ENCODE measurements around the gene TOMM7. TPM values are rescaled to one million over a fixed set of nuclear protein-coding genes. Genes with fewer than 3 reads are reported as not detected.
"Not testable (repeated sequence)": the region's sequence is repeated elsewhere in the genome, so short reads cannot be mapped to it uniquely, and the experiment has no call there.

The TOMM7 gene
- total RNA-seq, 1 experiment from 2014 or later = 226 TPM

DNA sequence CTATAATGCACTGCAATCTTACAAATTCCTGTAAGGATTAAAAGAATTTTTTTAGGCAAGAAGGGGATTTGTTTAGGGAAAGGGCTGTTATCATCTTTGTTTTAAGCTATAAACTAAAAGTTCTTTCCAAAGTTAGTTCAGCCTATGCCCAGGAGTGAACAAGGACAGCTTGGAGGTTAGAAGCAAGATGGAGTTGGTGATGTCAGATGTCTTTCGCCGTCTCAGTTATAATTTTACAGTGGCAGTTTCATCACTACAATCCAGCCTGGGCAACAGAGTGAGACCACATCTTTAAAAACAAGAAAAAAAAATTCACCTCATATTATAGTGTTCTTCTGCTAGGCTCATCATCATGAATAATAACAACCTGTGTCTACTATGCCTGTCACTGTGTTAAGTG lies 2.1 kb upstream of the TOMM7 start:
- H3K9me3 ChIP-seq (replicated peaks) = no peaks in the 10 kb centered on the region
- no peak for DNase-seq (ENCODE audit: low read depth in 1 of 2, low spot score in 2 of 2)

DNA sequence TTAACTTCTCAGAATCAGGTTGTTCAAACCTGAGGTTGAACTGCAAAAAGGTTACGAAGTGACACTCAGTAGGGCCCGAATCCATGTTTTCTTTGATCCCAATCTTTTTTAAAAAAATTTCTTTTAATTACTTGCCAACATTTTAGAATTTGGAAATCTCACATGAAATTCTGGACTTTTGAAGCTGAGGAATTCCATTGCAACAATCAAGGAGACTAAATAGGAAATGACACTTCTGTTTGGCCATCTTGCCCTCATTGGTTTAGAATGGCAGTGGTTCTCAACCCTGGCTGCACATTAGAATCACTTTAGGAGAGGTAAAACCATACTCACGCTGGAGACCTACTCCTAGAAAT lies 471 bp upstream of the TOMM7 start:
- no peaks in the 10 kb centered on the region for H3K9me3 ChIP-seq (replicated peaks)
- peak overlapping the region; percentile 69 for H3K4me3 ChIP-seq
- peaks cover 12% of the 10 kb centered on the region for H3K4me1 ChIP-seq (replicated peaks)
- H3K27me3 ChIP-seq (replicated peaks) = no peaks in the 10 kb centered on the region
- no peak for DNase-seq (ENCODE audit: low read depth in 1 of 2, low spot score in 2 of 2)
- peak overlapping the region; percentile 75 for H3K27ac ChIP-seq
- H3K36me3 ChIP-seq = peaks cover 7% of the 10 kb centered on the region; the same call in 1 of the 2 replicates

More for the DNA sequence above, 2.1 kb upstream of the TOMM7 start:
- Histone ChIP-seq H3K4me1 (replicated peaks) (peaks cover 12% of the 10 kb centered on the region), H3K36me3 (peaks cover 6% of the 10 kb centered on the region; the same call in 1 of the 2 replicates), H3K4me3 (no peak overlapping the region), H3K27ac (no peak overlapping the region), H3K27me3 (replicated peaks) (no peaks in the 10 kb centered on the region)

DNA sequence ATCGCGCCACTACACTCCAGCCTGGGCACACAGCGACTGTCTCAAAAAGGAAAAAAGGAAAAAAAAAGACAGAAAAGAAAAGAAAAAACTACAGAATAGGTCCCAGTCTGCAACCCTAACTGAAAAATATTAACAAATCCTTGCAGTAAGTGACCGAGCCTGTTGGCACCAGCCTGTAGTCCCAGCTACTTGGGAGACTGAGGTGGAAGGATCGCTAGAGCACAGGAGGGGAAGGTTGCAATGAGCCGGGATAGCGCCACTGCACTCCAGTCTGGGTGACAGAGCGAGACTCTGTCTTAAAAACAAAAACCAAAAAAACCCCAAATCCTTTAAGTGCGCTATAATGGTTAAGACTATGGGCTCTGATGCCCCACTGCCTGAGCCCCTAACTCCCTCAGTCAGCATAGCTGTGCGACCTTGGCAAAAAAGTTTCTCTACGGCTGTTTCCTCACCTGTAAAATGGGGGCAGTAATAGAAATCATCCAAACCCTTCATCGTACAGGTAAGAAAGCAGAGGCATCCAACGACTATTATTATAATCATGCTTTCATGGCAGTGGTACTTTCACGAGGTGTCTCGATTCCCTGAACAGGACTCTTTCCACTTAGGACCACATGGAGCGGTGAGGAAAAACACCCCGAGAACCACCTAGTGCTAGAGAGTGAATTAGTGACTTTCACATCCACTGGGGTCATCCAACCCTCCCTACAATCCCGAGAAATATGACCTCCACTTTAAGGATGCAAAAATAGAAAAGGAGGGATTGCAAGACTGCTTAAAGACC lies 755 bp downstream of the TOMM7 start:
- DNase-seq (ENCODE audit: low read depth in 1 of 2, low spot score in 2 of 2) = peak in 1 of 2 experiments; percentile 23
- Histone ChIP-seq H3K4me1 (replicated peaks) (peaks cover 12% of the 10 kb centered on the region), H3K36me3 (peaks cover 20% of the 10 kb centered on the region), H3K4me3 (peak overlapping the region; percentile 69), H3K27ac (peak overlapping the region; percentile 75), H3K9me3 (replicated peaks) (no peaks in the 10 kb centered on the region), H3K27me3 (replicated peaks) (no peaks in the 10 kb centered on the region)

DNA sequence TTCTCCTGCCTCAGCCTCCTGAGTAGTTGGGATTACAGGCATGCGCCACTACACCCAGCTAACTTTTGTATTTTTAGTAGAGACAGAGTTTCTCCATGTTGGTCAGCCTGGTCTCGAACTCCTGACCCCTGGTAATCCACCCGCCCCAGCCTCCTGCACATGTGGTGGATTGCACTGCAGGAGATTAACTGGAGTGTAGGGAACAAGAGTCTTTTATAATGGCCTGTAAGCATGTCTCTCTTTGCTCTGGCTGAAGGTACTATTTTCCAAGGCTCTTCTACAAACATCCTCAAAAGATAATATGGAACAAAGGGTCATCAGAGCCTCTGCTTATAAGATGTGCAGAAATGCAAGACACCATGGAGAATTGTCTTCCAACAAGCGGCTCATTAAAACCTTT lies 3.2 kb downstream of the TOMM7 start:
- peaks cover 31% of the 10 kb centered on the region for H3K36me3 ChIP-seq
- H3K4me3 ChIP-seq = no peak overlapping the region
- no peak overlapping the region for H3K27ac ChIP-seq

DNA sequence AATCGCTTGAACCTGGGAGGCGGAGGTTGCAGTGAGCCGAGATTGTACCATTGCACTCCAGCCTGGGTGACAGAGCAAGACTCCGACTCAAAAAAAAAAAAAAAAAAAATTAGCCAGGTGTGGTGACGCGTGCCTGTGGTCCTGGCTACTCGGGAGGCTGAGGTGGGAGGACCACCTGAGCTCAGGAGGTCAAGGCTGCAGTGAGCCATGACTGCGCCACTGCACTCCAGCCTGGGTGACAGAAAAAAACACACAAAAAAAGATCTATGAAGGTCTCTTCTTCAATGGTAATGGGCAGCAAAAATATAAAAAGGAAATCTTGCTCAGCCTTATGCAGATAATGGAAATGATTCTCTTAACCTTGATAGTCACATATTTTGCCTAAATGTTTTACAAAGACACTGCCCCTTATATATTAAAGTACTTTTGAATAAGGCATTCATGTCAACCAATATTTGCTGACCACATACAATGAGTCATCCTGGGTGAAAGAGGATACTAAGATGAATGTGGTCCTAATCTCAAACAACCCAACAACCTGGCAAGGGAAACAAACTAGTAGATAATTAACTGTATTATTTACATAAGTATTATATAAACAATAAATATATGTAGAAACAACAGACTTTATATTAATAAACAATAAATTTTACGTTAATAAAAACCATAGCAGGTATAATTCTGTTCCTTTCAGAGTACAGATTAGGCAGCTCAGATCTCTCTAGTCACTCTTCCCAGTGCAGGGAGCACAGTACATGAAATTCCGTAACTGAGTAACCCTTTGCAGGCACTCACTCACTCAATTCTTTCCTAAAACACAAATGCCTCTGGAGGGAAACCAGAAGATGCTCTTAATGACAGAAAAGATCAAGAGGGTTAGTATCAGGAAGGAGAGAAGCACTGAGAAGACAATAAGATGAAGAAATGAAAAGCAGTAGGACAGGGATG lies 8.1 kb downstream of the TOMM7 start:
- peaks cover 50% of the 10 kb centered on the region for H3K36me3 ChIP-seq
- no peak for DNase-seq (ENCODE audit: low read depth in 1 of 2, low spot score in 2 of 2)
- H3K9me3 ChIP-seq (replicated peaks) = no peaks in the 10 kb centered on the region
- no peak overlapping the region for H3K27ac ChIP-seq
- peaks cover 4% of the 10 kb centered on the region for H3K4me1 ChIP-seq (replicated peaks)
- H3K4me3 ChIP-seq = no peak overlapping the region
- no peaks in the 10 kb centered on the region for H3K27me3 ChIP-seq (replicated peaks)

More for the DNA sequence above, 3.2 kb downstream of the TOMM7 start:
- DNase-seq (ENCODE audit: low read depth in 1 of 2, low spot score in 2 of 2) = no peak
- H3K9me3 ChIP-seq (replicated peaks) = no peaks in the 10 kb centered on the region
- peaks cover 13% of the 10 kb centered on the region for H3K4me1 ChIP-seq (replicated peaks)
- no peaks in the 10 kb centered on the region for H3K27me3 ChIP-seq (replicated peaks)

DNA sequence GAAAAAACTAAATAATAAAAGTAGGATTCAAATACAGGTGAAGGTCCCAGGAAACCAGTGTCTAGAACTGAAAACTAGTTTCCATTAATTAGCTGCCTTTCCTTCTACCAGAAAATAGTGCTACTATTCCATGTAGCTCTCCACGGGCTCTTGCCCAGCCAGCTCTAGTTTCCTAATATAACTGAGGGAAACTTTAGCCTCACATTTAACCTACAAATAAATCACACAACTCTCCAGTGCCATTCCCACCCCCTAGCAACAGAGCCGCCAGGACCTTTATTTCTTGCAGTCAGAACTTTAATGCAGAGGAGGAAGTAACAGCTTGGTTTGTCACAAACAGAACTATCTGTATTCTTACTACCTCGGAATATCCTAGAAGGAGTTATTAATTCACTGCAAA lies 10.3 kb downstream of the TOMM7 start:
- H3K9me3 ChIP-seq (replicated peaks) = no peaks in the 10 kb centered on the region
- H3K36me3 ChIP-seq = peaks cover 41% of the 10 kb centered on the region
- no peak for DNase-seq (ENCODE audit: low read depth in 1 of 2, low spot score in 2 of 2)
- H3K4me3 ChIP-seq = no peak overlapping the region
- H3K27ac ChIP-seq = no peak overlapping the region
- peaks cover 4% of the 10 kb centered on the region for H3K4me1 ChIP-seq (replicated peaks)
- no peaks in the 10 kb centered on the region for H3K27me3 ChIP-seq (replicated peaks)

DNA sequence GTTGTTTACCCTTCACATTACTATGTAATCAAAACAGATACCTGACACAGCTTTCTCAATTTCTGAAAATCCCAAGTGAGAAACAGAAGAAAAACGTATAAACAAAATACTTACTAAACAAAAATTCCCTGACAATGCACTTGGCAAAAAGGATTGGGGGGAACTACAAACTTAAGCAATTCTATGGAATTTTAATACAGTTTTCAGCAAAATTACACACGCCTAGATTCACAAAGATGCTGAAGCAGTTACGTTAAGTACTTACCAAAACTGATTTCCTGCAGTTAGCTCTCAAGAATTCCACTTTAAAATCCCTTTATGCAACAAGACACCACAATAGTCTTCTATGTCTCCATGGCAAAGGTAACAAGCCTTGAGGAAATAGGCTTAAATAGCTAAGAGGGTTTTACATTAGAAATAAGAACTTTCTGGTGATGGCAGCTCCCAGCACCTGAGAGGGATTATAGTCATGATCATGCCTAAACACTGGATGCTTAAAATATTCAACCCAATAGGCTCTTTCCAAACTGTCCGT lies 10.8 kb downstream of the TOMM7 start:
- Histone ChIP-seq H3K36me3 (peaks cover 36% of the 10 kb centered on the region), H3K4me1 (replicated peaks) (peaks cover 4% of the 10 kb centered on the region), H3K27me3 (replicated peaks) (no peaks in the 10 kb centered on the region), H3K9me3 (replicated peaks) (no peaks in the 10 kb centered on the region), H3K4me3 (no peak overlapping the region), H3K27ac (no peak overlapping the region)
- DNase-seq (ENCODE audit: low read depth in 1 of 2, low spot score in 2 of 2) = no peak

DNA sequence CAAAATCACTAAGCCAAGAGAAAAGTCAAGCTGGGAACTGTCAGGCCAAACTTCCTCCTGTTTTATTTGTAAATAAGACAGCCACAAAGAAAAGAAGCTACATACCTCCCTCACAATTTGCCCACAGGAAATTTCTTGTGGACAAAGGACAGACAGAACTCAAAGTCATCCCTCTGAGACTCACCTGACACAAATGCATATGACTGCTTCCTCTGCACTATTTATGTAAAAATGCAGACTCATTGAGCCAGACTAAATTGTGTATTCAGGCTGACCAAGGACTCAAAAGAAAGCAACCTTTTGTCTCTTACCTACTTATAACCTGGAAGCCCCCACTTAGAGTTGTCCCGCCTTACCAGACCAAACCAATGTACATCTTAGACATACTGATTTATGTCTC lies 11.8 kb downstream of the TOMM7 start:
- peaks cover 4% of the 10 kb centered on the region for H3K4me1 ChIP-seq (replicated peaks)
- H3K9me3 ChIP-seq (replicated peaks) = no peaks in the 10 kb centered on the region
- no peak overlapping the region for H3K4me3 ChIP-seq
- H3K27me3 ChIP-seq (replicated peaks) = no peaks in the 10 kb centered on the region
- H3K27ac ChIP-seq = no peak overlapping the region
- no peak for DNase-seq (ENCODE audit: low read depth in 1 of 2, low spot score in 2 of 2)
- H3K36me3 ChIP-seq = peaks cover 26% of the 10 kb centered on the region

DNA sequence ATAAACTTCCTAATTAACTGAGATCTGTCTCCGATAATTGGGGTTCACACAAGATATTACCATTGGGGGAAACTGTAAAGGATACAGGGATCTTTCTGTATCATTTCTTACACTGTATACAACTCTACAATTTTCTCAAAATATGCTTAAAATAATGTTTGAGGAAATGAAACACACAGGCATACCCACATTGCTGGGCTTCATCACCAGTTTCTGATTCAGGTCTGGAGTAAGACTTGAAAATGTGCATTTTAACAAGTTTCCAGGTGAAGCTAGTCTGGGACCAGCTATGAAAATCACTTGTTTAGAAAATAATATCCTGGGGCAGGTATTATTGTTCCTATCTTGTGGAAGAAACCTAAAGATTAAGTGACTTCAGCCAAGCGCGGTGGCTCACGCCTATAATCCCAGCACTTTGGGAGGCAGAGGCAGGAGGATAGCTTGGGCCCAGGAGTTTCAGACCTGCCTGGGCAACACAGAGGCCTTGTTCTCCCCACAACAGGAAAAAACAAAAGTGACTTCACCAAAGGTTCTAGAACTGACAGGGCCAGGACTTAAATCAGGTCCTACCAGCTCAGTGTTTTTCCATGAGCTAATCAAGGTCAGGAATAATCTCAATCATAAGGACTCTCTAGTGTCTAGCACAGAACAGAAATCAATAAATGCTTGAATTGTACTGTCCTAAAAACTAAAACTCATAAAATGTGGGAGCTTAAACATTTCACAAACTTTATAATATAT lies 12.6 kb downstream of the TOMM7 start:
- Histone ChIP-seq H3K27me3 (replicated peaks) (no peaks in the 10 kb centered on the region), H3K4me1 (replicated peaks) (peaks cover 4% of the 10 kb centered on the region), H3K9me3 (replicated peaks) (no peaks in the 10 kb centered on the region), H3K27ac (no peak overlapping the region), H3K36me3 (peaks cover 25% of the 10 kb centered on the region), H3K4me3 (no peak overlapping the region)
- DNase-seq (ENCODE audit: low read depth in 1 of 2, low spot score in 2 of 2) = no peak

DNA sequence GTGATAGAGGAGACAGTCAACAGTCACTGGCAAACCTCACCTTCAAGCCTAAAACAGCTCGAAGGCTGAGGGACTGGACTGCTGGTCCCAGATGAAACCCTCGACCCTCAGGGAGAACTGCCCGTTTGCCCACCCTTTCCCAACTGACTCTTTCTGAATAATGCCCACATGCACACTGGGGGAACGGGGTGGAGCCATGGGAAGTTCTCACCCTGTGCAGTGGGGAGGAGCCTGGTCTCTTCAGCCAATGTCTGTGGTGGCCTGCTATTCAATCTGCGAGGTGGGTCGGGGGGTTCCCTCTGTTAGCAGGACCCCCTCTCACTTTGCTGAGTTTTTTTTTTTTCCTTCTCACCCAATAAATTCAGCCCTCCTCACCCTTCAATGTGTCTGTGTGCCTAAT lies 14.5 kb downstream of the TOMM7 start:
- no peak overlapping the region for H3K27ac ChIP-seq
- no peaks in the 10 kb centered on the region for H3K9me3 ChIP-seq (replicated peaks)
- H3K36me3 ChIP-seq = peaks cover 20% of the 10 kb centered on the region
- no peak overlapping the region for H3K4me3 ChIP-seq
- DNase-seq (ENCODE audit: low read depth in 1 of 2, low spot score in 2 of 2) = no peak
- H3K27me3 ChIP-seq (replicated peaks) = no peaks in the 10 kb centered on the region
- no peaks in the 10 kb centered on the region for H3K4me1 ChIP-seq (replicated peaks)

DNA sequence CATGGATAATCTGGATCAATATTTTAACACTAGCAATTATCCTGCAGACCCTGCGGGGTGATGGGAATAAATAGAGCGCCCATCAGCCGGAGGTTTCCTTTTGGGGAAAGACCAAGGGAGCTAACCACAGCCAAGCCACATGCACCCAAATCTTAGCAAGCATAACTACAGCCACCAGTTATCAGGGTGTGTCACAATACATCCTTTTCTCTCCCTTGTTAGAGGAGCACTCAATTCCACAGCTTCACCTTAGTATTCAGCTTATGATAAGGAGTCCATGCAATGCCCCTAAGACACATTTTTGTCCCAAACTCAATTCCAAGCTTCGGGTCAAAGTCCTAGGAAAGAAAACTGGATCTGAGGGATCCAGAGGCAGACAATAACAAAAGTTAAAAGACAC lies 15.9 kb downstream of the TOMM7 start:
- peaks cover 6% of the 10 kb centered on the region for H3K36me3 ChIP-seq
- H3K4me3 ChIP-seq = no peak overlapping the region
- H3K9me3 ChIP-seq (replicated peaks) = no peaks in the 10 kb centered on the region
- H3K27me3 ChIP-seq (replicated peaks) = no peaks in the 10 kb centered on the region
- no peak for DNase-seq (ENCODE audit: low read depth in 1 of 2, low spot score in 2 of 2)
- H3K4me1 ChIP-seq (replicated peaks) = no peaks in the 10 kb centered on the region
- no peak overlapping the region for H3K27ac ChIP-seq

DNA sequence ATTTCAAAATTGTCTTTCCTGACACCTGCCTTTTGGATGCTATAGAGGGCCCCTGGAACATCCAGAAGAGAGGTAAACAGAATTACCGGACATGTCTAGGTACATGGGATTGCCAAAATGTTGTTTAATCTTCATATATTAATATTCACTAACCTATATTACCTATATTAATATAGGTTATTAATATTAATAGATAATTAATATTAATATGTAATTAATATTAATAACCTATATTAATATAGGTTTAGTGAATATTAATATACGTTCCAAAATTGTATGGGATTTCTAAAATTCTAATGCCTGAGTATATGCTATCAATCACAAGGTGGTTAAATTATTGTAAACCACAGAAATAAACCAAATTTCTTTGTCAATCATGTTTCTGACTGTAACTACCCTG lies 17.4 kb downstream of the TOMM7 start:
- DNase-seq (ENCODE audit: low read depth in 1 of 2, low spot score in 2 of 2) = no peak

DNA sequence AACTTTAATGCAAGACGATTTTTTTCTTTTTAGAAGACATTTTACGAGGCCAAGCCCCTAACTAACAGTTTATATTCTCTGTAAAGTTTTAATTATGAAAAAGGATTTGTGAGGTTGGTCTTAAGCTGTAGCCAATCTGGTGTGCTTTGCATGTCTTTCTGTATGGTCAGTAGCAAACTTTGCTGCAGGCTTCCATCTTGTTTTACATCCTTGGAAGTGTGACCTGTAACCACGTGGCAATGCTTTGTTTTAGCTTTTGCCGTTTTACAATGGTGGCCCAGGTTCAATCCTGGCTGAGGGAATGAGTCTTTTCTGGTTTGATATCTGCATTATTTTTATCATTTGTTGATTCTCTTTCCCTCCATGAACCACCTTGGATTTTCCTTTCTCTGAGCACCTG lies 19.8 kb downstream of the TOMM7 start:
- H3K27ac ChIP-seq; H3K4me3 ChIP-seq; H3K9me3 ChIP-seq (replicated peaks); H3K4me1 ChIP-seq (replicated peaks); H3K27me3 ChIP-seq (replicated peaks); H3K36me3 ChIP-seq; DNase-seq (ENCODE audit: low read depth in 1 of 2, low spot score in 2 of 2): not testable (repeated sequence)

More for the DNA sequence above, 17.4 kb downstream of the TOMM7 start:
- Histone ChIP-seq H3K4me3 (no peak overlapping the region), H3K27me3 (replicated peaks) (no peaks in the 10 kb centered on the region), H3K36me3 (no peaks in the 10 kb centered on the region), H3K9me3 (replicated peaks) (no peaks in the 10 kb centered on the region), H3K4me1 (replicated peaks) (no peaks in the 10 kb centered on the region), H3K27ac (no peak overlapping the region)
